Stomach (tissue), 9 donors: ENCODE measurements around the gene RPS6KA1. TPM values are rescaled to one million over a fixed set of nuclear protein-coding genes. Genes with fewer than 3 reads are reported as not detected.

Experiments used
- DNase-seq, 2 donors: peaks; one replicate each; pipeline versions ENCODE4 v3.0.0 to v3.0.0-alpha.2; 2013 to 2019
- H3K27ac ChIP-seq, 5 donors: fragments of 200-600 bp in 4 of 5; sonication (generic) in 4 of 5; one replicate each; pipeline ENCODE4 v1.5.1; 2013 to 2019; ENCODE audit warnings: mild to moderate bottlenecking in 1 of 5, moderate library complexity in 1 of 5
- H3K27me3 ChIP-seq, 3 donors: fragments of 200-600 bp; sonication (generic); one replicate each; pipeline ENCODE4 v1.5.1; 2017 to 2019; ENCODE audit warnings: mixed run types in 1 of 3
- H3K36me3 ChIP-seq, 4 donors: fragments of 200-600 bp; sonication (generic); 1 replicate in 3 of 4; 2 replicates in 1 of 4; pipeline ENCODE4 v1.5.1; 2016 to 2019
- H3K4me1 ChIP-seq, 4 donors: fragments of 200-600 bp; sonication (generic); one replicate each; pipeline ENCODE4 v1.5.1; 2016 to 2019
- H3K4me3 ChIP-seq, 4 donors: fragments of 200-600 bp; sonication (generic) in 3 of 4; one replicate each; pipeline ENCODE4 v1.5.1; 2016 to 2019; ENCODE audit warnings: mild to moderate bottlenecking in 1 of 4
- H3K9me3 ChIP-seq, 4 donors: fragments of 200-600 bp; sonication (generic); one replicate each; pipeline ENCODE4 v1.5.1; 2016 to 2019
- EP300 ChIP-seq: sonication (generic); formaldehyde crosslinking; IDR thresholded peaks from one replicate; pipeline ENCODE4 v1.6.1; 2017; ENCODE audit warnings: antibody characterized with exemption
- POLR2A ChIP-seq, 4 donors: fragments of 450-650 bp; IDR thresholded peaks; one replicate each; pipeline ENCODE4 v1.6.1; 2016; ENCODE audit warnings: antibody characterized with exemption in 4 of 4, control low read depth in 2 of 4, mild to moderate bottlenecking in 1 of 4, moderate library complexity in 1 of 4
- POLR2AphosphoS5 ChIP-seq, 3 donors: sonication (generic); formaldehyde crosslinking; IDR thresholded peaks; one replicate each; pipeline ENCODE4 v1.6.1; 2016; ENCODE audit warnings: antibody characterized with exemption in 3 of 3
- WGBS, 5 donors: extraction: QIAGEN DNeasy Blood & Tissue Kit in 3 of 5; methylation state at CpG; one replicate each; pipeline versions ENCODE4 v1.1.5 to v1.1.7; 2013 to 2018; 5-methylcytosine and 5-hydroxymethylcytosine counted together
- intact Hi-C: fragments of 100-400 bp; cut with DNase I; formaldehyde crosslinking; loops from one replicate; pipeline ENCODE4 v1.15.1; 2023; ENCODE audit warnings: low total_unique reads
- polyA plus RNA-seq, 3 donors: library from polyadenylated mRNA; stranded (reverse); fragments of 200-250 nt; gene quantifications; one replicate each; pipeline ENCODE4 v1.2.3, GENCODE V29; 2013
- total RNA-seq, 5 donors: library from RNA; depleted of rRNA; stranded (reverse); fragments of >200 nt; gene quantifications; one replicate each; pipeline versions ENCODE4 v1.1.0 to v1.2.3, GENCODE V29; 2014 to 2016
- TF ChIP-seq, protein P1 (sequence below), 7 experiments: fragments of 450-650 bp in 4 of 7; fragments of 200-600 bp in 3 of 7; sonication (generic) in 3 of 7; IDR thresholded peaks; one replicate each; pipeline ENCODE4 v1.5.1; 2016 to 2019; ENCODE audit warnings: antibody characterized with exemption in 7 of 7, control low read depth in 2 of 7, mild to moderate bottlenecking in 1 of 7
- donor health status: healthy with polysubstance abuse.
- donor health status: Bipolar disorder and iron deficiency.
- donor health status: healthy.

The RPS6KA1 gene
- total and polyA plus RNA-seq, 8 donors = 15.2 to 769 (median 34.9) TPM

DNA sequence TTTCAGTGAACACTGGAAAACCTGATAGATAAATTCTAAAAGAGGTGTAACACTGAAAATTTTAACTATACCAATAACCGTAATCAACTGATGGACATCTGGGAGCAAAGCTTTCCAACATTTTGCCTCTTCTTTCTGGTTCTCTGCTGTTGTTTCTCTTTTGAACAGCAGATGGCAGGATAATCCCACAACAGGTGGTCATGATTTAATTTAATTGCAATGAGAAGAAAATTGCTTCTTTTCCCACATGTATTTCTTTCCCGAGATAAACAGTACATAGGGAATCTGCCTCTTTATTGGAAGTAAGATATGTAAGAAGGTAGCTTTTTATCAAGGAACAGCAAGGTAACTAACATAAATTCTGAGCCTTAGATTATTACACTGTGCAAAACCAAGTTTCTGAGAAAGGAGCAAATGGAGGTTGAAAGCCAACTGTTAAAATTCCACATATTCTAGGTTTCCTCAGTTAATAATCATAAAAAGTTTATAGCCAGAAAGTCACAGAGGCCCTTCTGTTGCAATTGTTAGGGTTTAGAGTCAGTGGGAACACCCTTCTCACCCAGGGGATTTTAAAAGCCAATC, 72.9 kb downstream of the RPS6KA1 start:
- WGBS, 5 donors = 0% methylated on average over 2 of the region's 2 CpGs
- Histone ChIP-seq H3K27ac (no peak overlapping the region), H3K9me3 (no peaks in the 10 kb centered on the region), H3K4me1 (peaks cover 0 to 7% (median 3%) of the 10 kb centered on the region in 4 donors), H3K36me3 (no peaks in the 10 kb centered on the region), H3K27me3 (no peaks in the 10 kb centered on the region), H3K4me3 (no peak overlapping the region)
- DNase-seq = peak in 1 of 2 donors; percentile 87
- TF ChIP-seq POLR2AphosphoS5 (IDR thresholded peaks at IDR 0.05) = peak in 1 of 3 donors; percentile 71
- TF ChIP-seq, protein P1, sequence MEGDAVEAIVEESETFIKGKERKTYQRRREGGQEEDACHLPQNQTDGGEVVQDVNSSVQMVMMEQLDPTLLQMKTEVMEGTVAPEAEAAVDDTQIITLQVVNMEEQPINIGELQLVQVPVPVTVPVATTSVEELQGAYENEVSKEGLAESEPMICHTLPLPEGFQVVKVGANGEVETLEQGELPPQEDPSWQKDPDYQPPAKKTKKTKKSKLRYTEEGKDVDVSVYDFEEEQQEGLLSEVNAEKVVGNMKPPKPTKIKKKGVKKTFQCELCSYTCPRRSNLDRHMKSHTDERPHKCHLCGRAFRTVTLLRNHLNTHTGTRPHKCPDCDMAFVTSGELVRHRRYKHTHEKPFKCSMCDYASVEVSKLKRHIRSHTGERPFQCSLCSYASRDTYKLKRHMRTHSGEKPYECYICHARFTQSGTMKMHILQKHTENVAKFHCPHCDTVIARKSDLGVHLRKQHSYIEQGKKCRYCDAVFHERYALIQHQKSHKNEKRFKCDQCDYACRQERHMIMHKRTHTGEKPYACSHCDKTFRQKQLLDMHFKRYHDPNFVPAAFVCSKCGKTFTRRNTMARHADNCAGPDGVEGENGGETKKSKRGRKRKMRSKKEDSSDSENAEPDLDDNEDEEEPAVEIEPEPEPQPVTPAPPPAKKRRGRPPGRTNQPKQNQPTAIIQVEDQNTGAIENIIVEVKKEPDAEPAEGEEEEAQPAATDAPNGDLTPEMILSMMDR (IDR thresholded peaks at IDR 0.05) = peak in 5 of 7 experiments; percentile 80 to 92 (median 83)
- no peak for TF ChIP-seq EP300
- intact Hi-C loops = loop anchor here (5.0 kb wide), 2 partner anchors 75 to 190 kb away; no protein-coding TSS in a partner anchor

DNA sequence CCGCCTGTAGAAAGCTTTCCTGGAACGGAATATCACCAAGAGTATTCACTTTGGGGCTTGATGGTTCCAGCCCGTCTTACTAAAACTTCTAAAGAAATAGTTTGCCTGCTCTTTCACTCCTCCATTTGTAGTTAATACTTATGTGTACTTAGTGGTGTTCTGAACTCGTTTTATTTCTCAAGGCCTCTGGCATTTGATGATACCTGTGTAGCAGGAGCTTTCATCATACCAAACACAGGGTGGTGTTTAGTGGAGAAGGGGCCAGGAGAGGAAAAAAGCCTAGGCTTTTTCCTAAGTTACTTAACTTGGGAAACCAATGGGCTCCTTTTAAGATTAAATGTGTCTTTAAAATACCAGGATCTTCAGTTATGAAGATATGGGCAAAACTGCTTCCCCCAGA, 74.3 kb downstream of the RPS6KA1 start:
- peaks cover 0 to 7% (median 3%) of the 10 kb centered on the region in 4 donors for H3K4me1 ChIP-seq
- H3K4me3 ChIP-seq = no peak overlapping the region
- no peak overlapping the region for H3K27ac ChIP-seq
- no peak for DNase-seq
- H3K27me3 ChIP-seq = no peaks in the 10 kb centered on the region
- TF ChIP-seq POLR2AphosphoS5 (IDR thresholded peaks at IDR 0.05) (no peak), EP300 (no peak), POLR2A (IDR thresholded peaks at IDR 0.05) (no peak)
- TF ChIP-seq, protein P1 (IDR thresholded peaks at IDR 0.05) = no peak
- no peaks in the 10 kb centered on the region for H3K9me3 ChIP-seq
- intact Hi-C loops = loop anchor here (5.0 kb wide), 2 partner anchors 73 to 188 kb away; no protein-coding TSS in a partner anchor
- H3K36me3 ChIP-seq = no peaks in the 10 kb centered on the region
- 44 to 64% (median 51%) methylated on average over 4 of the region's 4 CpGs for WGBS, 5 donors

DNA sequence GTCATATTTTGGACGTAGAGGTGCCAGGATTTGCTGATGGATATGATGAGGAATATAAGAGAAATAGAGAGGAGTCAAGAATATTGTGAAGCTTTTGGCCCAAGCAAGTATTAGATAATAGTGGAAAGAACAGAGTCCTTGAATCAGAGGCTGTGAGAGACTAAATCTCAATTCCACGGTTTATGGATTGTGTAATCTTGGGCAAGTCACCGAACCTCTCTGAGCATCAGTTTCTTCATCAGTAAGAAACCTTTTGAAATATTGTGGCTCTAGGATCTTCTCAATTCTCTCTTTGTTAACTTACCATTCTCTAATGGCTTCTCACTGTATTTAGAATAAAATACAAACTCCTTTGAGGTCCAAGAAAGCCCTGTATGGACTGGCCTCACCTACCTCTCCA, 77.6 kb downstream of the RPS6KA1 start:
- Histone ChIP-seq H3K36me3 (no peaks in the 10 kb centered on the region), H3K27ac (no peak overlapping the region), H3K27me3 (no peaks in the 10 kb centered on the region), H3K4me1 (peaks cover 0 to 6% (median 3%) of the 10 kb centered on the region in 4 donors), H3K4me3 (no peak overlapping the region), H3K9me3 (no peaks in the 10 kb centered on the region)
- 71 to 89% (median 83%) methylated on average over 3 of the region's 3 CpGs for WGBS, 5 donors
- TF ChIP-seq, protein P1 (IDR thresholded peaks at IDR 0.05) = no peak
- TF ChIP-seq POLR2A (IDR thresholded peaks at IDR 0.05) (no peak), EP300 (no peak), POLR2AphosphoS5 (IDR thresholded peaks at IDR 0.05) (no peak)
- no peak for DNase-seq
- intact Hi-C loops = no loop called here

DNA sequence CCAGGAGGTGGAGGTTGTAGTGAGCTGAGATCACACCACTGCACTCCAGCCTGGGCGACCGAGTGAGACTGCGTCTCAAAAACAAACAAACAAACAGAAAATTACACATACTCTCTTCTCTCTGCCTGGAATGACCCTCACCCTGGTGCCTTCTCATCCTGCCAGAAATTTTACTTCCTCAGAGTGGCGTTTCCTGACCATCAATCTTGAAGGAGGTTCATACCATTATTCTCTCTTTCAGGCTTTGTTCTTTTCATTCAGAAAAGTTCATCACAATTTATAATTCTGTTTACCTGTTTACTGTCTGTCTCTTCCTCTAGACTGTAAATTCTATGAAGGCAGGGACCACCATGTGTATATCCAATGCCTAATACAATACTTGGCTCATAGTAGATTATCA, 79.3 kb downstream of the RPS6KA1 start:
- H3K27me3 ChIP-seq = no peaks in the 10 kb centered on the region
- no peak overlapping the region for H3K4me3 ChIP-seq
- no peaks in the 10 kb centered on the region for H3K4me1 ChIP-seq
- H3K27ac ChIP-seq = no peak overlapping the region
- DNase-seq = no peak
- no peaks in the 10 kb centered on the region for H3K36me3 ChIP-seq
- no peaks in the 10 kb centered on the region for H3K9me3 ChIP-seq
- TF ChIP-seq, protein P1 (IDR thresholded peaks at IDR 0.05) = no peak
- TF ChIP-seq EP300 (no peak), POLR2AphosphoS5 (IDR thresholded peaks at IDR 0.05) (no peak), POLR2A (IDR thresholded peaks at IDR 0.05) (no peak)
- WGBS, 5 donors = 48 to 59% (median 52%) methylated on average over 4 of the region's 4 CpGs
- intact Hi-C loops = no loop called here
